Esophagus mucosa (tissue), 1 donor: ENCODE data around the gene ZNF554. TPM values are rescaled to one million over a fixed set of nuclear protein-coding genes. Genes with fewer than 3 reads are reported as not detected.

Experiments used
- ATAC-seq: fragments of 200-7000 bp; cut with Tn5 transposase; one replicate; pipeline ENCODE4 v1.9.1; 2020
- total RNA-seq: library from RNA; stranded (reverse); gene quantifications from one replicate; pipeline ENCODE4 v1.2.4, GENCODE V29; 2023
- donor health status: DM: yes; HTN: yes; CAD: no.

The ZNF554 gene
- total RNA-seq, result 2.7 TPM

- ATAC-seq, result peak; percentile 94
Measured at GRCh38 chr19:2819540-2820111, at the start of gene ZNF554. ZNF554 (plus strand) TSS chr19:2819868; CDS start chr19:2820072, 204 bp downstream.

- ATAC-seq, result no peak
Measured at GRCh38 chr19:2770055-2771013, 49.3 kb upstream of the ZNF554 start.

- peak; percentile 3 for ATAC-seq
Measured at GRCh38 chr19:2771786-2772674, 47.6 kb upstream of the ZNF554 start.

GRCh38 chr19:2774083-2774679, 45.5 kb upstream of the ZNF554 start:
- ATAC-seq, result no peak

- no peak for ATAC-seq
Measured at GRCh38 chr19:2774953-2775555, 44.6 kb upstream of the ZNF554 start.

- ATAC-seq, result no peak
Measured at GRCh38 chr19:2775556-2776430, 43.9 kb upstream of the ZNF554 start.

GRCh38 chr19:2777952-2778683, 41.5 kb upstream of the ZNF554 start:
- no peak for ATAC-seq

- ATAC-seq, result no peak
Measured at GRCh38 chr19:2779121-2779740, 40.4 kb upstream of the ZNF554 start.

GRCh38 chr19:2780284-2780683, 39.4 kb upstream of the ZNF554 start:
- ATAC-seq, result no peak

GRCh38 chr19:2782329-2782935, 37.2 kb upstream of the ZNF554 start:
- no peak for ATAC-seq

GRCh38 chr19:2782936-2783780, 36.5 kb upstream of the ZNF554 start, which contains the start of gene SGTA:
SGTA (minus strand) TSS chr19:2783273; CDS start chr19:2769068, 14,205 bp downstream.
- ATAC-seq, result peak; percentile 89

- ATAC-seq, result no peak
Measured at GRCh38 chr19:2783781-2784145, 35.9 kb upstream of the ZNF554 start.

- peak; percentile 95 for ATAC-seq
Measured at GRCh38 chr19:2785244-2785997, 34.2 kb upstream of the ZNF554 start, which contains the start of gene THOP1. THOP1 (plus strand) TSS chr19:2785503; CDS start chr19:2785663, 160 bp downstream.

GRCh38 chr19:2787115-2787514, 32.6 kb upstream of the ZNF554 start:
- ATAC-seq, result no peak

GRCh38 chr19:2788237-2788636, 31.4 kb upstream of the ZNF554 start:
- no peak for ATAC-seq

GRCh38 chr19:2790194-2790556, 29.5 kb upstream of the ZNF554 start:
- ATAC-seq, result no peak

- ATAC-seq, result no peak
Measured at GRCh38 chr19:2790557-2791271, 29.0 kb upstream of the ZNF554 start.
